PC-9 (cell line): Measurements from ENCODE around the gene PLCL2. TPM values are rescaled to one million over a fixed set of nuclear protein-coding genes. Genes with fewer than 3 reads are reported as not detected.

Experiments
- BruUV-seq: library from RNA; stranded (reverse); fragments of 400-500 nt; replicated peaks from 2 replicates; lab custom pipeline; 2021; lab: Mats Ljungman, UMichigan
- CTCF ChIA-PET: fragments of 300-600 bp; sonication (Branson Sonifier 250); formaldehyde crosslinking; loops from one replicate; lab custom pipeline; 2022; ENCODE audit warnings: antibody characterized with exemption; lab: Charles Lee
- POLR2A ChIA-PET: fragments of 300-600 bp; sonication (Branson Sonifier 250); formaldehyde crosslinking; loops from one replicate; lab custom pipeline; 2022; ENCODE audit warnings: antibody characterized with exemption; ENCODE audit not compliant: unreplicated experiment; lab: Charles Lee
- DNase-seq, 2 experiments: peaks; one replicate each; pipeline versions ENCODE4 v3.0.0 to v3.0.0-alpha.2; 2015 to 2022; ENCODE audit warnings: mixed read lengths in 1 of 2
- H2AFZ ChIP-seq: fragments of 200-600 bp; sonication (generic); 2 replicates; pipeline ENCODE4 v1.8.1; 2017; ENCODE audit warnings: antibody characterized with exemption
- H3F3A ChIP-seq: fragments of 200-600 bp; sonication (generic); 2 replicates; pipeline ENCODE4 v1.8.1; 2017; ENCODE audit warnings: antibody characterized with exemption, mild to moderate bottlenecking, low read depth; ENCODE audit not compliant: insufficient read depth
- H3K27ac ChIP-seq: fragments of 200-600 bp; sonication (generic); 2 replicates; pipeline ENCODE4 v1.6.1; 2016; ENCODE audit warnings: mixed run types
- H3K27me3 ChIP-seq: fragments of 200-600 bp; sonication (generic); 2 replicates; pipeline ENCODE4 v1.6.1; 2016; ENCODE audit warnings: low read depth, mixed run types; ENCODE audit not compliant: insufficient read depth
- H3K36me3 ChIP-seq: fragments of 200-600 bp; sonication (generic); 2 replicates; pipeline ENCODE4 v1.6.1; 2016; ENCODE audit warnings: low read depth, mixed run types
- H3K4me1 ChIP-seq: fragments of 200-600 bp; sonication (generic); replicated peaks from 2 replicates; pipeline ENCODE4 v1.6.1; 2016; ENCODE audit warnings: mixed run types; ENCODE audit not compliant: insufficient read depth
- H3K4me2 ChIP-seq: fragments of 200-600 bp; sonication (generic); 2 replicates; pipeline ENCODE4 v1.6.1; 2017; ENCODE audit warnings: mixed run types
- H3K4me3 ChIP-seq: fragments of 200-600 bp; sonication (generic); 2 replicates; pipeline ENCODE4 v1.6.1; 2016; ENCODE audit warnings: mixed run types
- H3K79me2 ChIP-seq: fragments of 200-600 bp; sonication (generic); 2 replicates; pipeline ENCODE4 v1.6.1; 2017; ENCODE audit warnings: low read depth, mixed run types
- H3K9me2 ChIP-seq: fragments of 200-600 bp; sonication (generic); 2 replicates; pipeline ENCODE4 v1.8.1; 2017; ENCODE audit warnings: mild to moderate bottlenecking; ENCODE audit not compliant: insufficient read depth
- H3K9me3 ChIP-seq: fragments of 200-600 bp; sonication (generic); 2 replicates; pipeline ENCODE4 v1.8.1; 2016; ENCODE audit warnings: low read depth; ENCODE audit not compliant: insufficient read depth
- H4K20me1 ChIP-seq: fragments of 200-600 bp; sonication (generic); 2 replicates; pipeline ENCODE4 v1.8.1; 2017; ENCODE audit not compliant: insufficient read depth
- CTCF ChIP-seq: fragments of 200-600 bp; sonication (generic); conservative IDR thresholded peaks from 2 replicates; pipeline ENCODE4 v1.6.1; 2017; ENCODE audit warnings: mixed run types, antibody characterized with exemption, mild to moderate bottlenecking, moderate library complexity
- EZH2 ChIP-seq: fragments of 200-600 bp; sonication (generic); IDR thresholded peaks from 2 replicates; pipeline ENCODE4 v1.8.0; 2017; ENCODE audit warnings: antibody characterized with exemption, low read depth
- intact Hi-C: fragments of 100-400 bp; cut with micrococcal nuclease; formaldehyde crosslinking; loops from one replicate; pipeline ENCODE4 v1.10.0; 2022; ENCODE audit not compliant: unreplicated experiment
- total RNA-seq: library from RNA; stranded (reverse); gene quantifications from 2 replicates; pipeline ENCODE4 v1.2.3, GENCODE V29; 2021

Gene PLCL2
- total RNA-seq, 1 experiment from 2014 or later = 4.6 TPM

GRCh38 chr3:16897254-16897926, 12.6 kb downstream of the PLCL2 start:
- intact Hi-C loops = no loop called here
- 0 out of 2 replicates have a peak, but pooled peaks cover 7% of the 10 kb centered on the region for H3K79me2 ChIP-seq
- no peaks in the 10 kb centered on the region for H3K27me3 ChIP-seq
- H4K20me1 ChIP-seq = no peaks in the 10 kb centered on the region
- H2AFZ ChIP-seq = no peak overlapping the region
- no TSS peak for BruUV-seq
- TF ChIP-seq EZH2 = no peak
- TF ChIP-seq CTCF = no peak
- H3K9me2 ChIP-seq = no peaks in the 10 kb centered on the region
- H3K27ac ChIP-seq = no peak overlapping the region
- H3K4me3 ChIP-seq = no peak overlapping the region
- H3K9me3 ChIP-seq = peaks cover 3% of the 10 kb centered on the region; the same call in 1 of the 2 replicates
- CTCF ChIA-PET = no interaction called here
- no peaks in the 10 kb centered on the region for H3F3A ChIP-seq
- DNase-seq = no peak
- no peaks in the 10 kb centered on the region for H3K4me1 ChIP-seq
- H3K4me2 ChIP-seq = no peak overlapping the region
- POLR2A ChIA-PET = no interaction called here
- no peaks in the 10 kb centered on the region for H3K36me3 ChIP-seq

- TF ChIP-seq EZH2 (no peak), CTCF (no peak)
- Histone ChIP-seq H3K27me3 (no peaks in the 10 kb centered on the region), H3K4me3 (no peak overlapping the region), H3K79me2 (0 out of 2 replicates have a peak, but pooled peaks cover 7% of the 10 kb centered on the region), H2AFZ (no peak overlapping the region), H3K27ac (no peak overlapping the region), H3K36me3 (no peaks in the 10 kb centered on the region), H3K9me2 (no peaks in the 10 kb centered on the region), H3K9me3 (peaks cover 3% of the 10 kb centered on the region; the same call in 1 of the 2 replicates), H3K4me2 (no peak overlapping the region), H4K20me1 (no peaks in the 10 kb centered on the region), H3F3A (no peaks in the 10 kb centered on the region), H3K4me1 (no peaks in the 10 kb centered on the region)
- DNase-seq = no peak
- intact Hi-C loops = no loop called here
- POLR2A ChIA-PET = no interaction called here
- no TSS peak for BruUV-seq
- CTCF ChIA-PET = no interaction called here
These were observed 14.0 kb downstream of the PLCL2 start for GRCh38 chr3:16898595-16899395.

GRCh38 chr3:16899919-16900318, 15.2 kb downstream of the PLCL2 start:
- CTCF ChIA-PET = no interaction called here
- no TSS peak for BruUV-seq
- Histone ChIP-seq H3K9me3 (no peaks in the 10 kb centered on the region), H3K4me2 (no peak overlapping the region), H3K27ac (no peak overlapping the region), H4K20me1 (no peaks in the 10 kb centered on the region), H3K9me2 (no peaks in the 10 kb centered on the region), H3K36me3 (no peaks in the 10 kb centered on the region), H3K79me2 (0 out of 2 replicates have a peak, but pooled peaks cover 3% of the 10 kb centered on the region), H3K27me3 (no peaks in the 10 kb centered on the region), H3K4me3 (no peak overlapping the region), H2AFZ (no peak overlapping the region), H3F3A (no peaks in the 10 kb centered on the region), H3K4me1 (no peaks in the 10 kb centered on the region)
- TF ChIP-seq EZH2 (no peak), CTCF (no peak)
- no peak for DNase-seq
- POLR2A ChIA-PET = no interaction called here
- intact Hi-C loops = no loop called here
